Measurements from ENCODE around the gene SIX6.

DNA sequence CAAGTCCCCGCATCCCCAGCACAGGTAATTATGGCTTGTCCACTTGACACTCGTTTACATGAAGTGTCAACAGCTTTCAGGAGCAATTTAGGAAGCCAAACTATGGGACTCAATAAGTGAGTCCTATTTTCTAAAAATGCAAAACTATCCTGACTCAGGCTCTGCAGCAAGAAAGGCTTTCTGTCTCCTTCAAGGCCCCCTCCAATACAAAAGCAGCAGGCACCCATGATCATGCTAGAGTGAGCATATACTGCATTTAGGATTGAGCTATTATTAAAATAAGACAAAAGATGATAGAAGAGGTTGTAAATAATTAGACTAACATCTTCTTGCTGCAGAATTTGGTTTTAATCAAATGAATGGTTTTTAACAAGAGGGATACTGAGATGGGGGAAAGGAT lies 3.2 kb downstream of the SIX6 start:
- TF ChIP-seq, protein P1, sequence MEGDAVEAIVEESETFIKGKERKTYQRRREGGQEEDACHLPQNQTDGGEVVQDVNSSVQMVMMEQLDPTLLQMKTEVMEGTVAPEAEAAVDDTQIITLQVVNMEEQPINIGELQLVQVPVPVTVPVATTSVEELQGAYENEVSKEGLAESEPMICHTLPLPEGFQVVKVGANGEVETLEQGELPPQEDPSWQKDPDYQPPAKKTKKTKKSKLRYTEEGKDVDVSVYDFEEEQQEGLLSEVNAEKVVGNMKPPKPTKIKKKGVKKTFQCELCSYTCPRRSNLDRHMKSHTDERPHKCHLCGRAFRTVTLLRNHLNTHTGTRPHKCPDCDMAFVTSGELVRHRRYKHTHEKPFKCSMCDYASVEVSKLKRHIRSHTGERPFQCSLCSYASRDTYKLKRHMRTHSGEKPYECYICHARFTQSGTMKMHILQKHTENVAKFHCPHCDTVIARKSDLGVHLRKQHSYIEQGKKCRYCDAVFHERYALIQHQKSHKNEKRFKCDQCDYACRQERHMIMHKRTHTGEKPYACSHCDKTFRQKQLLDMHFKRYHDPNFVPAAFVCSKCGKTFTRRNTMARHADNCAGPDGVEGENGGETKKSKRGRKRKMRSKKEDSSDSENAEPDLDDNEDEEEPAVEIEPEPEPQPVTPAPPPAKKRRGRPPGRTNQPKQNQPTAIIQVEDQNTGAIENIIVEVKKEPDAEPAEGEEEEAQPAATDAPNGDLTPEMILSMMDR (IDR thresholded peaks at IDR 0.05; ENCODE audit: low read length), result no peak
- TF ChIP-seq EZH2 (IDR thresholded peaks at IDR 0.05; ENCODE audit: borderline replicate concordance, low read length), result no peak

Measured in OCI-LY1 (cell line).